KMS-11 (cell line): ENCODE data around the gene SATB2.

Source experiments
- H2AFZ ChIP-seq: fragments of 200-600 bp; sonication (generic); 2 replicates; pipeline ENCODE4 v1.6.1; 2016; ENCODE audit warnings: antibody characterized with exemption, mixed run types, low read depth
- H3K27ac ChIP-seq: fragments of 200-600 bp; sonication (generic); 2 replicates; pipeline ENCODE4 v1.6.1; 2016; ENCODE audit warnings: mild to moderate bottlenecking, mixed run types
- H3K27me3 ChIP-seq: fragments of 200-600 bp; sonication (generic); 2 replicates; pipeline ENCODE4 v1.6.1; 2017; ENCODE audit warnings: mild to moderate bottlenecking, low read depth, mixed run types, moderate library complexity; ENCODE audit not compliant: insufficient read depth
- H3K36me3 ChIP-seq: fragments of 200-600 bp; sonication (generic); 2 replicates; pipeline ENCODE4 v1.6.1; 2017; ENCODE audit warnings: mild to moderate bottlenecking, mixed run types; ENCODE audit not compliant: insufficient read depth
- H3K4me1 ChIP-seq: fragments of 200-600 bp; sonication (generic); 2 replicates; pipeline ENCODE4 v1.6.1; 2016; ENCODE audit warnings: mild to moderate bottlenecking, low read depth, mixed run types; ENCODE audit not compliant: poor library complexity, severe bottlenecking
- H3K4me2 ChIP-seq: fragments of 200-600 bp; sonication (generic); 2 replicates; pipeline ENCODE4 v1.7.0; 2016; ENCODE audit warnings: mild to moderate bottlenecking, mixed run types
- H3K4me3 ChIP-seq: fragments of 200-600 bp; sonication (generic); IDR thresholded peaks from 2 replicates; pipeline ENCODE4 v1.6.1; 2017; ENCODE audit warnings: low read depth, low read length, mixed read lengths; ENCODE audit not compliant: insufficient read depth
- H3K79me2 ChIP-seq: fragments of 200-600 bp; sonication (generic); 2 replicates; pipeline ENCODE4 v1.6.1; 2016; ENCODE audit warnings: low read depth, mixed run types; ENCODE audit not compliant: insufficient read depth
- H3K9ac ChIP-seq: fragments of 200-600 bp; sonication (generic); 2 replicates; pipeline ENCODE4 v1.6.1; 2016; ENCODE audit warnings: mild to moderate bottlenecking, mixed run types
- H4K20me1 ChIP-seq: fragments of 200-600 bp; sonication (generic); 2 replicates; pipeline ENCODE4 v1.6.1; 2016; ENCODE audit warnings: mild to moderate bottlenecking, mixed run types; ENCODE audit not compliant: insufficient read depth
- CTCF ChIP-seq: fragments of 200-600 bp; sonication (generic); conservative IDR thresholded peaks from 2 replicates; pipeline ENCODE4 v1.6.1; 2017; ENCODE audit warnings: low read depth, mild to moderate bottlenecking, antibody characterized with exemption, low read length, moderate library complexity, mixed read lengths

The SATB2 gene

GRCh38 chr2:199442173-199442572 lies 15.6 kb downstream of the SATB2 start:
- H2AFZ ChIP-seq: no peak overlapping the region
- H3K4me3 ChIP-seq: no peak overlapping the region
- no peaks in the 10 kb centered on the region for H3K4me1 ChIP-seq

DNA sequence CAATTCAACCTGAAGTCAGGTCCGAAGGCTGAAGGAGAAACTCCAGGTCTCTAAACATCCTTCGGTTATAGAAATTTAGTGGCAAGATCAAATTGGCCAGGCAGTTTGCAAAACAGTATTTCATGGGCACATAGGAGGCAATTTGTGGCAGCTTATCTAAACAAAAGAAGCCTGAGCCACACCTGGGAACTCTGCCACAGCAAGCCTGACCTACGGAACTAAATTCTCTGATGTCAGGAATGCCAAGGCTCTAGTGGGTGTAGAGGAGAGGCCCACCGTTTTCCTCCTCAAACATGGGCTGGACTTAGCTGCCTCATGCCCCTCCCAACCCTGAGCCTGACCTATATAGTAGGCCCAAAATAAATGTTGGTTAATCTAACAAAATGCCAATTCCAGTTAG lies 16.0 kb downstream of the SATB2 start:
- Histone ChIP-seq H3K4me3 (no peak overlapping the region), H3K36me3 (no peaks in the 10 kb centered on the region), H3K79me2 (no peaks in the 10 kb centered on the region), H2AFZ (no peak overlapping the region), H3K4me2 (no peak overlapping the region), H3K27me3 (no peaks in the 10 kb centered on the region), H4K20me1 (no peaks in the 10 kb centered on the region), H3K4me1 (no peaks in the 10 kb centered on the region), H3K9ac (no peak overlapping the region), H3K27ac (no peak overlapping the region)
- TF ChIP-seq CTCF: no peak

More at GRCh38 chr2:199442173-199442572, 15.6 kb downstream of the SATB2 start:
- Histone ChIP-seq H3K4me2 (no peak overlapping the region), H3K79me2 (no peaks in the 10 kb centered on the region), H3K36me3 (no peaks in the 10 kb centered on the region), H3K9ac (no peak overlapping the region), H4K20me1 (no peaks in the 10 kb centered on the region), H3K27me3 (no peaks in the 10 kb centered on the region), H3K27ac (no peak overlapping the region)
- TF ChIP-seq CTCF: no peak

GRCh38 chr2:199440118-199440517 lies 17.6 kb downstream of the SATB2 start:
- no peaks in the 10 kb centered on the region for H4K20me1 ChIP-seq
- H3K4me1 ChIP-seq: no peaks in the 10 kb centered on the region
- H3K27ac ChIP-seq: no peak overlapping the region
- no peak overlapping the region for H3K4me2 ChIP-seq
- no peak overlapping the region for H3K9ac ChIP-seq
- no peaks in the 10 kb centered on the region for H3K79me2 ChIP-seq
- H2AFZ ChIP-seq: no peak overlapping the region
- no peaks in the 10 kb centered on the region for H3K36me3 ChIP-seq
- TF ChIP-seq CTCF: no peak
- no peaks in the 10 kb centered on the region for H3K27me3 ChIP-seq
- H3K4me3 ChIP-seq: no peak overlapping the region

DNA sequence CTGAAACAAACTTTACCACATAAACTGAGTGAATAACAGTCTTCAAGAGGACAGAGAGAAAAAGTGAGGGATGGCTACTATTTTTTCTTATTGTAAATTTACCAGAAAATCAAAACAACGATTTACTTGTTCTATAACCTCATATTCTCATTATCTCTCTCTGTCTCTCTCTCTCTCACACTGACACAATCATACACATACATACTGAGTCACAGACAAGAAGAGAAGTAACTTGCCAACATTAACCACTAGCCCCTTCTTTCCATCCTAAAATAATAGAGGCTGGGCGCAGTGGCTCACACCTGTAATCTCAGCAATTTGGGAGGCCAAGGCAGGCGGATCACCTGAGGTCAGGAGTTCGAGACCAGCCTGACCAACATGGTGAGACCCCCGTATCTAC lies 18.2 kb downstream of the SATB2 start:
- Histone ChIP-seq H3K27me3 (no peaks in the 10 kb centered on the region), H3K4me2 (no peak overlapping the region), H3K27ac (no peak overlapping the region), H3K4me3 (no peak overlapping the region), H3K36me3 (no peaks in the 10 kb centered on the region), H3K4me1 (no peaks in the 10 kb centered on the region), H3K79me2 (no peaks in the 10 kb centered on the region), H2AFZ (no peak overlapping the region), H4K20me1 (no peaks in the 10 kb centered on the region), H3K9ac (no peak overlapping the region)
- TF ChIP-seq CTCF: no peak

DNA sequence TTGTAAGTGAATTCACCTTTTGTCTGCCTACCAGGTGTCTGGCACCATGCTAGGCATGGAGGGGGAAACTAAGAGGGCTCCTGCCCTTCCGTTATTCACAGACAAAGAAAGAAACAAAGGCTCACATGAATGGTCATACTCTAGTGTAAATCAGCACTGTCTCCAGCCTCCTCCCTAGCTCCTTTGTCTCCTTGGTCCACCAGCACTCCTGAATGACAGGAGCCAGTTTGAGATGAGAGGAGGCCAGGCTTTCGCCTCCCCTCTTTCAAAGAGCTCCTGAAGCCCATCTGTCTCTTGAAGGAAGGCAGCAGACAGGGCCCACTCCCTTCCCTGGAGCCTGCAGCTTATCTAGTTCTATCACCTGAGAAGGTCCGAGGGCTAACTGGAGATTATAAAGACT lies 18.7 kb downstream of the SATB2 start:
- Histone ChIP-seq H3K9ac (no peak overlapping the region), H3K27ac (no peak overlapping the region), H3K4me1 (no peaks in the 10 kb centered on the region), H2AFZ (no peak overlapping the region), H3K4me2 (no peak overlapping the region), H4K20me1 (no peaks in the 10 kb centered on the region), H3K27me3 (no peaks in the 10 kb centered on the region), H3K79me2 (no peaks in the 10 kb centered on the region), H3K36me3 (no peaks in the 10 kb centered on the region), H3K4me3 (no peak overlapping the region)
- no peak for TF ChIP-seq CTCF
